ENCODE measurements around the gene GK. TPM values are rescaled to one million over a fixed set of nuclear protein-coding genes. Genes with fewer than 3 reads are reported as not detected.
"Not testable (repeated sequence)": the region's sequence is repeated elsewhere in the genome, so short reads cannot be mapped to it uniquely, and the experiment has no call there.

GK gene
- total RNA-seq, 1 experiment from 2014 or later = 7.5 TPM

DNA sequence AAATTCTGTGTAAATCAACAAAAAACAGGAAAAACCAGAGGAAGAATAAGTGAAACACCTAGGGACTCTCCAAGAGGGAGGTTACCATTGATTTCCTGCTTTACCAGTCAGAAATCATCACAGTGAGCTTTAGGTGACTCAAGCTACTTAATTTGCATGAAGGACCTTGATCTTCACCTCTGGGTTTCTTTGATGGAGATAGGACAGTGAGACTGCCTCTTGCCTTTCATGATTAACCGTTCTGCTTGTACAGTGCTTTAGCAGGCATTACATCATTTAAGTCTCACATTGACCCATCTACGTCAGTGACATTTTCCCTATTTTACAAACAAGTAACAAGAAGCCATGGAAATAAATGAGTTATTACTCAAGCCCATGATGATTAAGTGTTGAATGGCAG lies 3.4 kb upstream of the GK start:
- peaks cover 23% of the 10 kb centered on the region for H3K4me1 Mint-ChIP-seq
- no peak for ATAC-seq
- no peaks in the 10 kb centered on the region for H3K9me3 Mint-ChIP-seq
- TF ChIP-seq GABPB1 (CRISPR knock-in tag; IDR thresholded peaks at IDR 0.05) = peak; percentile 81
- no peak for TF ChIP-seq FOXJ3 (CRISPR knock-in tag; IDR thresholded peaks at IDR 0.05; ENCODE audit: borderline replicate concordance)
- no peak for TF ChIP-seq JUN (CRISPR knock-in tag; IDR thresholded peaks at IDR 0.05)
- no peaks in the 10 kb centered on the region for H3K36me3 Mint-ChIP-seq
- POLR2A ChIA-PET = no interaction called here
- no peak overlapping the region for H3K27ac Mint-ChIP-seq
- no peak overlapping the region for H3K4me3 Mint-ChIP-seq
- no peak for DNase-seq (ENCODE audit: low spot score)
- H3K27me3 Mint-ChIP-seq (ENCODE audit: low read depth) = no peaks in the 10 kb centered on the region; the same call in 1 of the 2 replicates
- CTCF ChIA-PET = no interaction called here

DNA sequence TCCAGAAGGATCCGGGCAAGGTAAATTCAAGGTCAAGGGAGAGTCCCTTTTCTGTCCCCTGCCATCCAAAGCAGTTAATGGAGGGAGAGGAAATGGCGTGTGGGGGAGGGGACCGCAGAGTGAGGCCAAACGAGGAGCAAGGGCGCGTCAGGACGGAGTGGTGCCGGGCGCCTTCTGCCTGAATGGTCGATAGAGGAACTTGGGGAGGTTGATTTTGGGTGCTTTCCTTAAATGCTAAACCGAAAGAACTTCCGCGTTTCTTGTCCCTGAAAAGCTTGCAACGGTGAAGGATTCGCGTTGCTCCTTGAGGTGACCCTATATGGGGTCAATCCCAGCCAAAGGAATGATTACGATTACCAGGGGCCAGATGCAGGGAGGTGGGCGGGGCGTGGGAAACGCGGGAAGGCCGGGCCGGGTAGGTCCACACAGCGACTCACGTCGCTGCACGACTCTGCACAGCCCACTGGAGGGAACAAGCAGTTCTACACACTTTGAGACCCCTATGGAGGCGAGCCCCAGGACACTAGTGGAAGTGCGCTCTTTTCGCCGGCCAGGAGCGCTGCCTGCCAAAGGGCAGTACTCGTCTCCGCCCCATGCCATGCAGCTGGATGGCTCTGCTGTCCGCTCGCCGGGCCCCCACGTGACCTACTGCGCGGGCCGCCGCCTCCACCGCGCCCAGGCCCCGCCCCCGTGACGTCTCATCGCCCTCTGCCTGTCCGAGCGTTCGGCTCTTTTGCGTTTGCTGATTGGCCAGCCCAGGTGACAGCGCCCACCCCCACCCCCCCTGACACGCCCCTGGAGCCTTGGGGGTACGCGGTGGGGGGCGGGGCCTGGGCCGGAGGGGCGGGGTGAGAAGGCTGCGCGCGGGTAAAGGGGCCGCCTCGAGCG lies 452 bp upstream of the GK start:
- H3K4me3 Mint-ChIP-seq = peak overlapping the region; percentile 74
- no peaks in the 10 kb centered on the region for H3K9me3 Mint-ChIP-seq
- peak; percentile 93 for ATAC-seq
- H3K36me3 Mint-ChIP-seq = no peaks in the 10 kb centered on the region
- ChIA-PET CTCF (interaction anchor here (0.5 to 0.6 kb wide), 2 partner anchors 19 to 46 kb away, joined by 3 read pairs; no protein-coding TSS in a partner anchor), POLR2A (no interaction called here)
- H3K27ac Mint-ChIP-seq = peak overlapping the region; percentile 95
- TF ChIP-seq, protein P1, sequence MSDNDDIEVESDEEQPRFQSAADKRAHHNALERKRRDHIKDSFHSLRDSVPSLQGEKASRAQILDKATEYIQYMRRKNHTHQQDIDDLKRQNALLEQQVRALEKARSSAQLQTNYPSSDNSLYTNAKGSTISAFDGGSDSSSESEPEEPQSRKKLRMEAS (CRISPR knock-in tag; IDR thresholded peaks at IDR 0.05) = peak; percentile 66
- TF ChIP-seq SP1 (CRISPR knock-in tag; conservative IDR thresholded peaks at IDR 0.05) (peak; percentile 64), NR1H2 (CRISPR knock-in tag; IDR thresholded peaks at IDR 0.05) (no peak), NFYB (CRISPR knock-in tag; conservative IDR thresholded peaks at IDR 0.05; ENCODE audit: low read depth) (0 out of 2 replicates have a peak, but pooled peaks have one; percentile 18), FOXK1 (CRISPR knock-in tag; IDR thresholded peaks at IDR 0.05) (0 out of 2 replicates have a peak, but pooled peaks have one; percentile 15), ZNF317 (CRISPR knock-in tag; IDR thresholded peaks at IDR 0.05; ENCODE audit: borderline replicate concordance, low read depth) (no peak)
- TF ChIP-seq, protein P2, sequence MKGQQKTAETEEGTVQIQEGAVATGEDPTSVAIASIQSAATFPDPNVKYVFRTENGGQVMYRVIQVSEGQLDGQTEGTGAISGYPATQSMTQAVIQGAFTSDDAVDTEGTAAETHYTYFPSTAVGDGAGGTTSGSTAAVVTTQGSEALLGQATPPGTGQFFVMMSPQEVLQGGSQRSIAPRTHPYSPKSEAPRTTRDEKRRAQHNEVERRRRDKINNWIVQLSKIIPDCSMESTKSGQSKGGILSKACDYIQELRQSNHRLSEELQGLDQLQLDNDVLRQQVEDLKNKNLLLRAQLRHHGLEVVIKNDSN (CRISPR knock-in tag; IDR thresholded peaks at IDR 0.05) = peak; percentile 95
- TF ChIP-seq, protein P3, sequence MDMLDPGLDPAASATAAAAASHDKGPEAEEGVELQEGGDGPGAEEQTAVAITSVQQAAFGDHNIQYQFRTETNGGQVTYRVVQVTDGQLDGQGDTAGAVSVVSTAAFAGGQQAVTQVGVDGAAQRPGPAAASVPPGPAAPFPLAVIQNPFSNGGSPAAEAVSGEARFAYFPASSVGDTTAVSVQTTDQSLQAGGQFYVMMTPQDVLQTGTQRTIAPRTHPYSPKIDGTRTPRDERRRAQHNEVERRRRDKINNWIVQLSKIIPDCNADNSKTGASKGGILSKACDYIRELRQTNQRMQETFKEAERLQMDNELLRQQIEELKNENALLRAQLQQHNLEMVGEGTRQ (CRISPR knock-in tag; IDR thresholded peaks at IDR 0.05) = peak; percentile 96
- peak; percentile 92 for DNase-seq (ENCODE audit: low spot score)
- peaks cover 17% of the 10 kb centered on the region for H3K4me1 Mint-ChIP-seq
- H3K27me3 Mint-ChIP-seq (ENCODE audit: low read depth) = no peaks in the 10 kb centered on the region; the same call in 1 of the 2 replicates

DNA sequence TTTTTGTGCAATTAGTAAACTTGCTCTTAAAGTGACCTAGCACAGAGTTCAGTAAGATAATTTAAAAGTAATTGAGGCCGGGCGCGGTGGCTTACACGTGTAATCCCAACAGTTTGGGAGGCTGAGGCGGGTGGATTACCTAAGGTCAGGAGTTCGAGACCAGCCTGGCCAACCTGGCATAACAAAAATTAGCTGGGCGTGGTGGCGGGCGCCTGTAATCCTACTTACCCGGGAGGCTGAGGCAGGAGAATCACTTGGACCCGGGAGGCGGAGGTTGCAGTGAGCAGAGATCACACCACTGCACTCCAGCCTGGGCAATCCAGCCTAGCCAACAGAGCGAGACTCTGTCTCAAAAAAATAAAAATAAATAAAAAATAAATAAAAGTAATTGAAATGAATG lies 1.2 kb downstream of the GK start:
- peaks cover 17% of the 10 kb centered on the region for H3K4me1 Mint-ChIP-seq

DNA sequence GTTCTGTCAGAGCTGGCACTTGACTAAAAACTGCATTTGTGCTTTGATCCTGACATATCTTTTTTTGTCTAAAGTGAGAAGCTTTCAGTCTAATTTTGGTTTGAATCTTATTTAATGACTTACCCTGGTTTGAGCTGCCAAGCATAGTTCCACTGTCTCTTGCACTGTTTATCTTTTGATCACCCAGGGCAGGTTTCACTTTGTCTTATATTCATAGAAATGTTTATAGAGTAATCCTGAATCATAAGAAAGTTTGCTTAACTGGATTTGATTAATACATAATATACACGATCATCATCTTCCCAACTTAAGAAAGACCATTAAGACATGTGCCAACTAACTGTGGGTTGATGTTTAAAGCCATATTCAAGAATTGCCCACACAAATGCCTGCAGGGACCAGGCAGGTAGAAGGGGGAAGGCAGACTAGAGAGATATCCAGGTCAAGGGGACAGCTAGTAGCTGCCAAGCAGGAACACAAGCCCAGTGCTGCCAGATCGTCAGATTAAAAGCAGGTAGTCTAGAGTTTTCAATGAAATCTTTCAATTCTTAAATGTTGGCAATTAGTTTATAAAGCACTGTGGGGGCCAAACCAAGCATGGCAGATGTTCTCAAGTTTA lies 1.9 kb downstream of the GK start:
- Mint-ChIP-seq H3K27ac (no peak overlapping the region), H3K4me3 (no peak overlapping the region), H3K27me3 (ENCODE audit: low read depth) (no peaks in the 10 kb centered on the region), H3K36me3 (no peaks in the 10 kb centered on the region), H3K9me3 (no peaks in the 10 kb centered on the region), H3K4me1 (peaks cover 11% of the 10 kb centered on the region)
- ChIA-PET POLR2A (no interaction called here), CTCF (no interaction called here)
- ATAC-seq = no peak
- DNase-seq (ENCODE audit: low spot score) = no peak
- TF ChIP-seq, protein P4, sequence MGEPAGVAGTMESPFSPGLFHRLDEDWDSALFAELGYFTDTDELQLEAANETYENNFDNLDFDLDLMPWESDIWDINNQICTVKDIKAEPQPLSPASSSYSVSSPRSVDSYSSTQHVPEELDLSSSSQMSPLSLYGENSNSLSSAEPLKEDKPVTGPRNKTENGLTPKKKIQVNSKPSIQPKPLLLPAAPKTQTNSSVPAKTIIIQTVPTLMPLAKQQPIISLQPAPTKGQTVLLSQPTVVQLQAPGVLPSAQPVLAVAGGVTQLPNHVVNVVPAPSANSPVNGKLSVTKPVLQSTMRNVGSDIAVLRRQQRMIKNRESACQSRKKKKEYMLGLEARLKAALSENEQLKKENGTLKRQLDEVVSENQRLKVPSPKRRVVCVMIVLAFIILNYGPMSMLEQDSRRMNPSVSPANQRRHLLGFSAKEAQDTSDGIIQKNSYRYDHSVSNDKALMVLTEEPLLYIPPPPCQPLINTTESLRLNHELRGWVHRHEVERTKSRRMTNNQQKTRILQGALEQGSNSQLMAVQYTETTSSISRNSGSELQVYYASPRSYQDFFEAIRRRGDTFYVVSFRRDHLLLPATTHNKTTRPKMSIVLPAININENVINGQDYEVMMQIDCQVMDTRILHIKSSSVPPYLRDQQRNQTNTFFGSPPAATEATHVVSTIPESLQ (CRISPR knock-in tag; IDR thresholded peaks at IDR 0.05) = no peak
- TF ChIP-seq, protein P5, sequence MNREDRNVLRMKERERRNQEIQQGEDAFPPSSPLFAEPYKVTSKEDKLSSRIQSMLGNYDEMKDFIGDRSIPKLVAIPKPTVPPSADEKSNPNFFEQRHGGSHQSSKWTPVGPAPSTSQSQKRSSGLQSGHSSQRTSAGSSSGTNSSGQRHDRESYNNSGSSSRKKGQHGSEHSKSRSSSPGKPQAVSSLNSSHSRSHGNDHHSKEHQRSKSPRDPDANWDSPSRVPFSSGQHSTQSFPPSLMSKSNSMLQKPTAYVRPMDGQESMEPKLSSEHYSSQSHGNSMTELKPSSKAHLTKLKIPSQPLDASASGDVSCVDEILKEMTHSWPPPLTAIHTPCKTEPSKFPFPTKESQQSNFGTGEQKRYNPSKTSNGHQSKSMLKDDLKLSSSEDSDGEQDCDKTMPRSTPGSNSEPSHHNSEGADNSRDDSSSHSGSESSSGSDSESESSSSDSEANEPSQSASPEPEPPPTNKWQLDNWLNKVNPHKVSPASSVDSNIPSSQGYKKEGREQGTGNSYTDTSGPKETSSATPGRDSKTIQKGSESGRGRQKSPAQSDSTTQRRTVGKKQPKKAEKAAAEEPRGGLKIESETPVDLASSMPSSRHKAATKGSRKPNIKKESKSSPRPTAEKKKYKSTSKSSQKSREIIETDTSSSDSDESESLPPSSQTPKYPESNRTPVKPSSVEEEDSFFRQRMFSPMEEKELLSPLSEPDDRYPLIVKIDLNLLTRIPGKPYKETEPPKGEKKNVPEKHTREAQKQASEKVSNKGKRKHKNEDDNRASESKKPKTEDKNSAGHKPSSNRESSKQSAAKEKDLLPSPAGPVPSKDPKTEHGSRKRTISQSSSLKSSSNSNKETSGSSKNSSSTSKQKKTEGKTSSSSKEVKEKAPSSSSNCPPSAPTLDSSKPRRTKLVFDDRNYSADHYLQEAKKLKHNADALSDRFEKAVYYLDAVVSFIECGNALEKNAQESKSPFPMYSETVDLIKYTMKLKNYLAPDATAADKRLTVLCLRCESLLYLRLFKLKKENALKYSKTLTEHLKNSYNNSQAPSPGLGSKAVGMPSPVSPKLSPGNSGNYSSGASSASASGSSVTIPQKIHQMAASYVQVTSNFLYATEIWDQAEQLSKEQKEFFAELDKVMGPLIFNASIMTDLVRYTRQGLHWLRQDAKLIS (CRISPR knock-in tag; IDR thresholded peaks at IDR 0.05; ENCODE audit: borderline replicate concordance) = no peak
- TF ChIP-seq ESRRA (CRISPR knock-in tag; IDR thresholded peaks at IDR 0.05; ENCODE audit: borderline replicate concordance) (no peak), ZNF416 (CRISPR knock-in tag; IDR thresholded peaks at IDR 0.05) (no peak)

More for the DNA sequence above, 1.2 kb downstream of the GK start:
- peak overlapping the region; percentile 73 for H3K4me3 Mint-ChIP-seq
- DNase-seq (ENCODE audit: low spot score); H3K27me3 Mint-ChIP-seq (ENCODE audit: low read depth); ATAC-seq; H3K27ac Mint-ChIP-seq; H3K9me3 Mint-ChIP-seq; POLR2A ChIA-PET; H3K36me3 Mint-ChIP-seq: not testable (repeated sequence)
- CTCF ChIA-PET = interaction anchor here (0.6 kb wide), 1 partner anchor 10 kb away, joined by 7 read pairs; no protein-coding TSS in a partner anchor
